Measurements from ENCODE around the gene FKBP5. TPM values are rescaled to one million over a fixed set of nuclear protein-coding genes. Genes with fewer than 3 reads are reported as not detected.
"Not testable (repeated sequence)": the region's sequence is repeated elsewhere in the genome, so short reads cannot be mapped to it uniquely, and the experiment has no call there.

FKBP5 gene
- total RNA-seq, 1 experiment from 2014 or later: 14.9 TPM

GRCh38 chr6:35611240-35611639 is 77.5 kb downstream of the FKBP5 start:
- peak; percentile 62 for DNase-seq (ENCODE audit: low read depth)

- no peak for DNase-seq (ENCODE audit: low read depth)
Observed at GRCh38 chr6:35610830-35611229, 77.9 kb downstream of the FKBP5 start.

GRCh38 chr6:35609588-35609987 is 79.1 kb downstream of the FKBP5 start:
- no peak for DNase-seq (ENCODE audit: low read depth)

GRCh38 chr6:35607517-35608233 is 81.0 kb downstream of the FKBP5 start:
- DNase-seq (ENCODE audit: low read depth): no peak

- peak; percentile 17 for DNase-seq (ENCODE audit: low read depth)
Observed at GRCh38 chr6:35605600-35605999, 83.1 kb downstream of the FKBP5 start.

GRCh38 chr6:35603326-35604202 is 85.2 kb downstream of the FKBP5 start:
- DNase-seq (ENCODE audit: low read depth): peak; percentile 55

- peak; percentile 60 for DNase-seq (ENCODE audit: low read depth)
Observed at GRCh38 chr6:35602133-35602946, 86.4 kb downstream of the FKBP5 start.

DNA sequence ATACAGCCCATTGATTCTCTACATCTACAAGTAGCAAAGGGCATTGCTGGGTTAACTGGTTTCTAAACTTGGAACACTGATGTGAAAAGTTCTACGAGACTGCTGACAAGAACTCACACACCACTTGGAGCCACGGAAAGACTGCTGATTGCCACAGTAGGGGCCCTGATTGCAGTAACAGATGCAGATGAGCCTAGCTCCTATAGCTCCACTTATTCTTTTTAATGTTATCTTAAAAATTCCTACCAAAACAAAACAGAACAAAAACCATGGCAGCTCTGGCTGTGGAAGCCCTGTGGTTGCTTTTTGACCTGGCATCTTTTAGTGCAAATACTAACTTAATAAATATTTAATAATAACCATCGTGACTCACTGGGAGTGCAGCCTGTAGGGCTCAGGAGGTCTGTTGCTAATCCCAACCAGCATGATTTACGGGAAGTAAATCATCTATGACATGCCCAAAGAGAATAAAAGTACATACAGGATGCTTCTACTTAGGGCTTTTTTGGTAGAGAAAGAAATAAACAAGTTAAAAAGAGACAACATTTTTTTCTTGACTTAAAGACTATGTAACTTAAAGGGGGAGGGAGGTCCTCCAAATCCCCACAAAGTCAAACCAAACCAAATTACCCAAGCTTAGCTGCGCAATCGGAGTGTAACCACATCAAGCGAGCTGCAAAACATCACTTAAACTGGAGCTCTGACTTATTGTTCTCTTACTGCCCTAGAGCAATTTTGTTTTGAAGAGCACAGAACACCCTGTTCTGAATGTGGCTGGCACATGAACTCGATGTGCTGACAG is 87.2 kb downstream of the FKBP5 start:
- DNase-seq (ENCODE audit: low read depth): peak; percentile 97

DNA sequence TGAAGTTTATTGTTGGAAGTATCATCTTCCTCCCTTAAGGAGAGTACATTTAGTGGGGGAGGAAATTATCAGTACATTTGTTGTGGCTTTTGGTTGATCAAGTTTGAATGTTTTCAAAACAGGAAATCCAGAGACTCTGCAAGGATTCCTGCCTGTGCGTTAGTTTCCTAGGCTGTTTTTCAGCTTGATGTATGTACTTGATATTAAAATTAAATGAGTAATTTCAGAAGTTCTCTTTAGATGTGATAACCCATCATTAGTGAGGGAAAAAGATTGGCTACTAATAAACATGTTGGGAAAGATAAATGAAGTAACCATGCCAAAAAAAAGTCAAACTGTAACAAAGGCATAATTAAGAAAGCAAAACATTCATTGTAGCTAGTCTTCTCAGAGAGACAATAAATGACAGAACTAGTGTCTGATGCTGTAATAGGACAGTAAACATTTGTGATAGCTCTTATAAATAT is 88.0 kb downstream of the FKBP5 start:
- DNase-seq (ENCODE audit: low read depth): no peak

- no peak for DNase-seq (ENCODE audit: low read depth)
Observed at GRCh38 chr6:35599761-35600658, 88.7 kb downstream of the FKBP5 start.

- not testable (repeated sequence) for DNase-seq (ENCODE audit: low read depth)
Observed at GRCh38 chr6:35598621-35599020, 90.1 kb downstream of the FKBP5 start.

DNA sequence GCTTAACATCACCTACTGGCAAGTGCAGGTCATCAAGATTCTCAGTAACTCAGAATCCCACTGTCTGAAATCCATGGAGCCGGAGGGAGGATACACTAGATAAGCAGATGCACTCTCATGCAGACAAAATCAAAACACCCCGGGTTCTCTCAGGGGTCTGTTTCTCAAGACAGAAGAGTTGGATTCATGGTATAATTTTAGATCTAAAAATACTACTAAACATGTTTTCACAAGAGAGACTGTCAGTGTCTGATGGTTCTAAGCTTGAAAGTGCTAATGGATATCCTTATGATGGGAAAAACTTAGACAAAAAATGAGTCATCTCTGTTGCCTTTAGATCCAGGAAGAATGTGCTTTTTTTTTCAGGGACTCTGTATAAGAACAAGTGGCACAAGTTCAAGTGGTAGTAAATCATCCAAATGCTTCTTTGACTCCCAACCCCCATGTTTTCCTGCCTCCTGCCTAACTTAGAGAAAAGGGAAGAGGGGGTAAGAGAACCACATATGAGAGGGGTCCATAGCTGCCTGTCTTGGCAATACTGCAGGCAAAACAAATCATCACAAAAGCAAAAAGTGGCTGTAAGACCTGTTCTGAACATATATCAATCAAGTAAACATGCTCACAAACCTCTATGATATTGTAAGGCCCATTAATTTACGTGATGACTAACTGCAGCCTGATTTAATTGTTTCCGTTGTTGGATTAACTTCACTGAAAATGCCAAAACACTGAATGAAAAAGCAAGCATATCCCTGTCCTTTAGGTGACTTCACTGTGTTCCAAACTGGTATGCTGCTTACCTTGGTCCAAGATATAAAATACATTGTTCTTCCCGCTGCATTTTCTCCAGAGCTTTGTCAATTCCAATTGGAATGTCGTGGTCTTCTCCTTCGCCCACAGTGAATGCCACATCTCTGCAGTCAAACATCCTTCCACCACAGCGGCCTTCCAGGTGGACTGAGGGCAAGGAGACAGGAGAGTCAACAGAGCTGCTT is 92.0 kb downstream of the FKBP5 start:
- DNase-seq (ENCODE audit: low read depth): peak; percentile 97

- no peak for DNase-seq (ENCODE audit: low read depth)
Observed at GRCh38 chr6:35594503-35595186, 94.1 kb downstream of the FKBP5 start.

DNA sequence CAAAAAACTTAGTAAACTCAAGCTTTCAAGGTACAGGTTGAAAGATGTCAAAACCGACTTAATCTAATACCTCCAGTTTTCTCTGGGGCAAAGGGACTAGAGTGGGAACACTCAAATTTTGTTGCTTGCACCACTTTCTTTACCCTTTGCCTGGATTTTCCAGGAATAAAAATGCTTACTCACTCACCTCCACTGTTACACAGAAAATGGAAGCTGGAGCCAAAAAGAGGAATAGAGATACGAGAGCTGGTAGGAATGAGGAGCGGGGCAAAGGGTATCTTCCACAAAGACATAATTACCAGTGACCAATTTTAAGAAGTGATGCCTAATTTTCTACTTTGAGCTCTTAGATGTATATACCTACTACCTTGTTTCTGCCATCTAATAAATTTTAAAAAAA is 96.5 kb downstream of the FKBP5 start:
- DNase-seq (ENCODE audit: low read depth): no peak

GRCh38 chr6:35590622-35591066 is 98.1 kb downstream of the FKBP5 start:
- no peak for DNase-seq (ENCODE audit: low read depth)

- no peak for DNase-seq (ENCODE audit: low read depth)
Observed at GRCh38 chr6:35589904-35590303, 98.8 kb downstream of the FKBP5 start.

DNA sequence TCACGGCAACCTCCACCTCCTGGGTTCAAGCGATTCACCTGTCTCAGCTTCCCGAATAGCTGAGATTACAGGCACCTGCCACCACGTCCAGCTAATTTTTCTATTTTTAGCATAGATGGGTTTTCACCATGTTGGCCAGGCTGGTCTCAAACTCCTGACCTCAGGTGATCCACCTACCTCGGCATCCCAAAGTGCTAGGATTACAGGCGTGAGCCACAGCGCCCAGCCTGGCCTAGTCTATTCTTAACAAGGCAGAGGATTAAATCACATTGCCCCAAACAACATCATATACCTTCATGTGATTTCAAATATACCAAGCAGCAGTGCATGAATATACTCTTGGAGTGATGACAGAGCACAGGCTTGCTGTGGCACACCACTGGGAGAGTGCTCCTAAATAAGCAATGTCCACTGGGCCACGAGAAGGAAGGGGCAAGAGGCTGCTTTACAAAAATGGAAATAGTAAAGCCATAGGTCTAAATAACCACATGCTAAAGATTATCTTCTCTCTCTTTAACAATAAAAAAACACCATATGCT is 99.4 kb downstream of the FKBP5 start:
- DNase-seq (ENCODE audit: low read depth): no peak

DNA sequence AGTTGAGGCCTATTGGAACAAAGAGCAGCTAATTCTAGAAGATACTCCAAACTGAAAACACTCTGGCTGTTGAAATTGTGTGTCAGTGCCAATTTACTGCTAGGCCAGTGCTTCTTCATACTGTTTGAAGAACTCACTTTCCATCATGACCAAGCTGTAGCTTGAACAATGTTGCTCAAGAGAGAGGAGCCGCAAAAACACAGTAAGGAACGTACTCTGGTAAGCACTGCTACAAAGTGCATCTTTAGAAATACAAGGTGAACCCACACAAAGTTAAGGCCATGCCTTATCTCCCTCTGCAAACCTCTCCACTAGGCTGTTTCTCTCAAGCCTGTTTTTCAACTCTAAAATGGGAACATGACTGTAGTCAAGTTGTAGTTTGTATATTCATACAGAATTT is 101.5 kb downstream of the FKBP5 start:
- DNase-seq (ENCODE audit: low read depth): no peak
